ENCODE data around the gene DDX28.

GRCh38 chr16:68059804-68060203 lies 36.8 kb upstream of the DDX28 start:
- no peak for TF ChIP-seq MXI1 (IDR thresholded peaks at IDR 0.05; ENCODE audit: borderline replicate concordance, low read depth, low read length)
- TF ChIP-seq CEBPB (IDR thresholded peaks at IDR 0.05; ENCODE audit: low read depth, low read length) = no peak
- TF ChIP-seq, protein P1, sequence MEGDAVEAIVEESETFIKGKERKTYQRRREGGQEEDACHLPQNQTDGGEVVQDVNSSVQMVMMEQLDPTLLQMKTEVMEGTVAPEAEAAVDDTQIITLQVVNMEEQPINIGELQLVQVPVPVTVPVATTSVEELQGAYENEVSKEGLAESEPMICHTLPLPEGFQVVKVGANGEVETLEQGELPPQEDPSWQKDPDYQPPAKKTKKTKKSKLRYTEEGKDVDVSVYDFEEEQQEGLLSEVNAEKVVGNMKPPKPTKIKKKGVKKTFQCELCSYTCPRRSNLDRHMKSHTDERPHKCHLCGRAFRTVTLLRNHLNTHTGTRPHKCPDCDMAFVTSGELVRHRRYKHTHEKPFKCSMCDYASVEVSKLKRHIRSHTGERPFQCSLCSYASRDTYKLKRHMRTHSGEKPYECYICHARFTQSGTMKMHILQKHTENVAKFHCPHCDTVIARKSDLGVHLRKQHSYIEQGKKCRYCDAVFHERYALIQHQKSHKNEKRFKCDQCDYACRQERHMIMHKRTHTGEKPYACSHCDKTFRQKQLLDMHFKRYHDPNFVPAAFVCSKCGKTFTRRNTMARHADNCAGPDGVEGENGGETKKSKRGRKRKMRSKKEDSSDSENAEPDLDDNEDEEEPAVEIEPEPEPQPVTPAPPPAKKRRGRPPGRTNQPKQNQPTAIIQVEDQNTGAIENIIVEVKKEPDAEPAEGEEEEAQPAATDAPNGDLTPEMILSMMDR (conservative IDR thresholded peaks at IDR 0.05; ENCODE audit: low read depth, low read length) = no peak
- no peak for TF ChIP-seq RFX5 (IDR thresholded peaks at IDR 0.05; ENCODE audit: low read depth, low read length)
- TF ChIP-seq POLR2A (IDR thresholded peaks at IDR 0.05; ENCODE audit: low read depth, low read length) = no peak
- no peak for TF ChIP-seq BHLHE40 (IDR thresholded peaks at IDR 0.05; ENCODE audit: low read depth, low read length)
